GM12801 (cell line): ENCODE data around the gene VPS26A.

Source experiments
- TF ChIP-seq, protein P1 (sequence below): IDR thresholded peaks from one replicate; pipeline ENCODE4 v1.5.1; 2011; ENCODE audit warnings: control low read depth; ENCODE audit not compliant: insufficient read length; ENCODE audit errors: extremely low read depth

VPS26A gene

DNA sequence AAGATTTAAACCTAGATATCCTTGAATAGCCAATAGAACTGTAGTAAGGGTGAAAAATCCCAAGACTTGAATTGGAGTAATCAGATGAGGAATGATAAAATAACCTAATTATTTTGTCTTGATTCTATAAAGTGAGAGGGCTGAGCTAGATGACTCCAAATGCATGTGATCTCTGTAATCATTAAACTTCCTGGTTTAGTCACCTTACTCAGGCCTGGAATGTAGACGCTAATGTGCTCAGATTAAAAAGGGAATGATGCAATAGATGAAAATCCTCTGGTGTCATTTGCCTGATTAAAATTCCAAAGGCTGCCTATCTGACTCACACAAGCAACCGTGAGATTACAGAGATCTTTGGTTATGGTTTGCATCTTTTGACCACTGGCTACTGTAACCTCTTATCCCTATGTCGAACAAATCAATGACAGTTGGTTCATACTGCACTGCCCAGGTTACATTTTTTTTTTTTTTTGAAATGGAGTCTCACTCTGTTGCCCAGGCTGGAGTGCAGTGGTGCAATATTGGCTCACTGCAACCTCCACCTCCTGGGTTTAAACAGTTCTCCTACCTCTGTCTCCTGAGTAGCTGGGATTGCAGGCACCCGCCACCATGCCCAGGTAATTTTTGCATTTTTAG lies 93.3 kb downstream of the VPS26A start:
- TF ChIP-seq, protein P1, sequence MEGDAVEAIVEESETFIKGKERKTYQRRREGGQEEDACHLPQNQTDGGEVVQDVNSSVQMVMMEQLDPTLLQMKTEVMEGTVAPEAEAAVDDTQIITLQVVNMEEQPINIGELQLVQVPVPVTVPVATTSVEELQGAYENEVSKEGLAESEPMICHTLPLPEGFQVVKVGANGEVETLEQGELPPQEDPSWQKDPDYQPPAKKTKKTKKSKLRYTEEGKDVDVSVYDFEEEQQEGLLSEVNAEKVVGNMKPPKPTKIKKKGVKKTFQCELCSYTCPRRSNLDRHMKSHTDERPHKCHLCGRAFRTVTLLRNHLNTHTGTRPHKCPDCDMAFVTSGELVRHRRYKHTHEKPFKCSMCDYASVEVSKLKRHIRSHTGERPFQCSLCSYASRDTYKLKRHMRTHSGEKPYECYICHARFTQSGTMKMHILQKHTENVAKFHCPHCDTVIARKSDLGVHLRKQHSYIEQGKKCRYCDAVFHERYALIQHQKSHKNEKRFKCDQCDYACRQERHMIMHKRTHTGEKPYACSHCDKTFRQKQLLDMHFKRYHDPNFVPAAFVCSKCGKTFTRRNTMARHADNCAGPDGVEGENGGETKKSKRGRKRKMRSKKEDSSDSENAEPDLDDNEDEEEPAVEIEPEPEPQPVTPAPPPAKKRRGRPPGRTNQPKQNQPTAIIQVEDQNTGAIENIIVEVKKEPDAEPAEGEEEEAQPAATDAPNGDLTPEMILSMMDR = no peak

DNA sequence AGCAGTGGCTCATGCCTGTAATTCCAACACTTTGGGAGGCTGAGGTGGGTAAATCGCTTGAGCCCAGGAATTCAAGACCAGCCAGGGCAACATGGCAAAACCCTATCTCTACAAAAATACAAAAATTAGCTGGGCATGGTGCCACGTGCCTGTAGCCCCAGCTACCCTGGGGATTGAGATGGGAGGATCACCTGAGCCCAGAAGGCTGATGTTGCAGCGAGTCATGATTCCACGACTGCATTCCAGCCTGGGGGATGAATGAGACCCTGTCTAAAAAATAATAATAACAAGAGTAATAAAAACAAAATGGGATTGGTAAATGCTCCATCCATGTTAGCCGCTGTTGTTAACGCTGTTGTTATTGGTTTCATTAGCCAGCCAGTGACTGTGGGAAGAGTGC lies 94.9 kb downstream of the VPS26A start:
- TF ChIP-seq, protein P1 = no peak

DNA sequence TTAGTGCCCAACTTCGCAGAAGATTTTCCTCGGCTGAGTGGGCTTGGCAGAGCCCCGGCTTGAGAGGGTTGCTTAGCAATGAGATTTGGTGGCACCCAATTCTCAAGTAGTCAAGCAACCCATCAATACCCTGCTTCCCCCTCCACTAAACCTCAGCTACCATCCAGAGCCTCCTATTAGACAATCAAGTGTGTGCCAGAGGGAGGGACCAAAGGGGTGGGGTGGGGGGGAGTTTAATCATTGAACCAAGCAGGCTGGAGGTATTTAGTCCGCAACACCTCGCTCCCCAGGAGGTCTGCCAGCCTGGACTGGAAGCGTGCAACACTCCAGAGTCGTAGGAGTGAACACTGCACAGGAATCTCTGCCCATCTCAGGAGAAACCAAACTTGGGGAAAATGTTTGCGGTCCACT lies 96.1 kb downstream of the VPS26A start, which contains the start of gene HKDC1:
HKDC1 (plus strand) TSS at position 292 of the 411 bp plus-strand sequence; CDS start at position 396, 104 bp downstream.
- TF ChIP-seq, protein P1 = no peak

DNA sequence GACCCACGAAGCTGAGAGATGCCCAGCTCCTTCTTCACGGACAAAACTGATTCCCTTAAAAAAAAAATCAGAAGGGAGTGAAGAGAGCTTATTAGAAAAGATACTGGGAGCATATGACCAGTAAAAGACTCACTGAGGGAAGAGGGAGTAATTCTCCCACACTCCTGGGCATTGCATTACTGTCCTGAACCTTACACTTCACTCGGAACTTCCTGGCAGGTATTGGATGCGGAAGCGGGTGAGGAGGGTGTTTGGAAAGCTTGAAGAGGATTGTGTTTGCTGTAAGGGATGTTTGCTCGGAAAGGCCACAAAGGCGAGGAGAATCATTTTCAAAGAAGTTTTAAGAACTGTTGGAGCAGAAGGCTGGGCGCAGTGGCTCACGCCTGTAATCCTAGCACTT lies 96.5 kb downstream of the VPS26A start:
- TF ChIP-seq, protein P1 = no peak
